WTC11 (cell line): ENCODE results near the gene SETD7.

Experiments used
- NR3C1 ChIP-seq: sonication (generic); formaldehyde crosslinking; conservative IDR thresholded peaks from 2 replicates; pipeline ENCODE4 v1.8.1; 2023; ENCODE audit warnings: low read depth, mild to moderate bottlenecking, missing genetic modification reagents
- ZNF317 ChIP-seq: sonication (generic); formaldehyde crosslinking; IDR thresholded peaks from 2 replicates; pipeline ENCODE4 v1.8.1; 2023; ENCODE audit warnings: low read depth, mild to moderate bottlenecking, moderate library complexity, missing genetic modification reagents, borderline replicate concordance
- TF ChIP-seq, protein P1 (sequence below): fragments of 250-450 bp; sonication (Bioruptor Pico); IDR thresholded peaks from 2 replicates; pipeline ENCODE4 v2.1.2; 2022; ENCODE audit warnings: mild to moderate bottlenecking, moderate library complexity
- TF ChIP-seq, protein P2 (sequence below): fragments of 200-600 bp; IDR thresholded peaks from 2 replicates; pipeline ENCODE4 v1.8.0; 2022; ENCODE audit warnings: antibody characterized with exemption

DNA sequence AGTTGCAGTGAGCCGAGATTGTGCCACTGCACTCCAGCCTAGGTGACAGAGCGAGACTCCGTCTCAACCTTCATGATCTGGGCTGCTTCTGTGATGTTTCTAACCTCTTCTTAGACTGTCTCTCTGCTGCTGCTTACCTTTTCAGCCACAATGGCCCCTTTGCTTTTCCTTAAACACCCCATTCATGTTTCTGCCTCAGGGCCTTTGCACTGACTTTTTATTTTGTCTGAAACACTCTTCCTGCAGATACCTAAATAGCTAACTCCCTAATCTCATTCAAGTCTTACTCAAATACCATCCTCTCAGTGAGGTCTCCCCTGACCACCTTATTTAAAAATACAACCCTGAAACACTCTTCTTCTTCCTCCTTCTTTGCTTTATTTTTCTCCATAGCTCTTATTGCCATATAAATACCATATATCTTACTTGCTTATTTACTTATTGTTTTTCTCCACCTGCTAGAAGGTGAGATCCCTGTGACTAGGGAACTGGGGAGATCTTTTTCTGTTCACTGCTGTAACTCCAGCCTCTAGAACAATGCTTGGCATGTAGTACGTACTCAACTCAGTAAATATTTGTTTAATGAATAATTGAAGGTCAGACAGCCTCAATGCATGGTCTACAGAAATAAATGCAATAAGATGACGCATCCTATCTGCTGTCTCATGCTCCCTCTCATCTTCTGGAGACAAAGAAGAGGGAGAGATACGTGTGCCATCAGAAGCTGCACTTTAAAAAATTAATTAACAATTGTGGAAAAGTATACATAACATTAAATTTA is 43.8 kb upstream of the SETD7 start:
- TF ChIP-seq, protein P1, sequence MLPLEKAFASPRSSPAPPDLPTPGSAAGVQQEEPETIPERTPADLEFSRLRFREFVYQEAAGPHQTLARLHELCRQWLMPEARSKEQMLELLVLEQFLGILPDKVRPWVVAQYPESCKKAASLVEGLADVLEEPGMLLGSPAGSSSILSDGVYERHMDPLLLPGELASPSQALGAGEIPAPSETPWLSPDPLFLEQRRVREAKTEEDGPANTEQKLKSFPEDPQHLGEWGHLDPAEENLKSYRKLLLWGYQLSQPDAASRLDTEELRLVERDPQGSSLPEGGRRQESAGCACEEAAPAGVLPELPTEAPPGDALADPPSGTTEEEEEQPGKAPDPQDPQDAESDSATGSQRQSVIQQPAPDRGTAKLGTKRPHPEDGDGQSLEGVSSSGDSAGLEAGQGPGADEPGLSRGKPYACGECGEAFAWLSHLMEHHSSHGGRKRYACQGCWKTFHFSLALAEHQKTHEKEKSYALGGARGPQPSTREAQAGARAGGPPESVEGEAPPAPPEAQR (CRISPR knock-in tag) = no peak
- TF ChIP-seq, protein P2, sequence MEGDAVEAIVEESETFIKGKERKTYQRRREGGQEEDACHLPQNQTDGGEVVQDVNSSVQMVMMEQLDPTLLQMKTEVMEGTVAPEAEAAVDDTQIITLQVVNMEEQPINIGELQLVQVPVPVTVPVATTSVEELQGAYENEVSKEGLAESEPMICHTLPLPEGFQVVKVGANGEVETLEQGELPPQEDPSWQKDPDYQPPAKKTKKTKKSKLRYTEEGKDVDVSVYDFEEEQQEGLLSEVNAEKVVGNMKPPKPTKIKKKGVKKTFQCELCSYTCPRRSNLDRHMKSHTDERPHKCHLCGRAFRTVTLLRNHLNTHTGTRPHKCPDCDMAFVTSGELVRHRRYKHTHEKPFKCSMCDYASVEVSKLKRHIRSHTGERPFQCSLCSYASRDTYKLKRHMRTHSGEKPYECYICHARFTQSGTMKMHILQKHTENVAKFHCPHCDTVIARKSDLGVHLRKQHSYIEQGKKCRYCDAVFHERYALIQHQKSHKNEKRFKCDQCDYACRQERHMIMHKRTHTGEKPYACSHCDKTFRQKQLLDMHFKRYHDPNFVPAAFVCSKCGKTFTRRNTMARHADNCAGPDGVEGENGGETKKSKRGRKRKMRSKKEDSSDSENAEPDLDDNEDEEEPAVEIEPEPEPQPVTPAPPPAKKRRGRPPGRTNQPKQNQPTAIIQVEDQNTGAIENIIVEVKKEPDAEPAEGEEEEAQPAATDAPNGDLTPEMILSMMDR = no peak
- TF ChIP-seq NR3C1 (CRISPR knock-in tag) (no peak), ZNF317 (CRISPR knock-in tag) (no peak)
